GM12865 (cell line): ENCODE data around the gene TCN2.

Experiments
- DNase-seq: peaks from one replicate; pipeline ENCODE4 v3.0.0; 2010; ENCODE audit warnings: low read depth
- H3K4me3 ChIP-seq: 2 replicates; pipeline ENCODE4 v1.5.1; 2011; ENCODE audit warnings: mild to moderate bottlenecking, low read depth, low read length, control low read depth
- CTCF ChIP-seq: IDR thresholded peaks from 2 replicates; pipeline ENCODE4 v1.5.1; 2011; ENCODE audit warnings: low read length, control low read depth, low read depth, inconsistent platforms; ENCODE audit not compliant: insufficient read depth; ENCODE audit errors: missing control alignments

TCN2 gene

GRCh38 chr22:30580896-30581295, 26.1 kb upstream of the TCN2 start:
- no peak for TF ChIP-seq CTCF
- no peak for DNase-seq
- H3K4me3 ChIP-seq = no peak overlapping the region

- H3K4me3 ChIP-seq = no peak overlapping the region
- TF ChIP-seq CTCF = no peak
- DNase-seq = no peak
These were observed 24.9 kb upstream of the TCN2 start for GRCh38 chr22:30582051-30582450.

GRCh38 chr22:30582788-30583545, 24.0 kb upstream of the TCN2 start:
- no peak overlapping the region for H3K4me3 ChIP-seq
- no peak for TF ChIP-seq CTCF

GRCh38 chr22:30584441-30584840, 22.5 kb upstream of the TCN2 start:
- no peak for DNase-seq
- no peak for TF ChIP-seq CTCF
- no peak overlapping the region for H3K4me3 ChIP-seq

More at GRCh38 chr22:30582788-30583545, 24.0 kb upstream of the TCN2 start:
- DNase-seq = no peak

GRCh38 chr22:30586414-30586813, 20.6 kb upstream of the TCN2 start:
- H3K4me3 ChIP-seq = no peak overlapping the region
- DNase-seq = no peak
- no peak for TF ChIP-seq CTCF

GRCh38 chr22:30591191-30591587, 15.8 kb upstream of the TCN2 start:
- DNase-seq = no peak
- peak overlapping the region; percentile 73 for H3K4me3 ChIP-seq
- TF ChIP-seq CTCF = no peak
